ENCODE data around the gene TIMMDC1.

DNA sequence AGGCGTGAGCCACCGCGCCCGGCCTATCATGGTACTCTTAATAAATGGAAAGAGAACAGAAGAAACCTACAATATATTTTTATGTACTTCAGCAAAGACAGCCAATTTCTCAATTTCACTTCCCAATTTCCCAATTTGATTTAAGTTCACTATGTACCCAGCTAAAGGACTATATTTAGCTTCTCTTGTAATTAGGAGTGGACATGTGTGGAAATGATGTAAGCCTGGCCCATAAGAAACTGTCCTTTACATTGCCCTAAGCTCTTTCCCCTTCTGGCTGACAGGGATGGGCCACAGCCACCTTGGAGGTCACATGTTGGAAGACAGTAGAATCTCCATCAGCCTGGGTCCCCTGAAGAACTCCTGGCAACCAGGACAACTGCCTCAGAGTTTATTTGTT lies 41.1 kb upstream of the TIMMDC1 start:
- no peak for TF ChIP-seq POLR2A (IDR thresholded peaks at IDR 0.05)
- TF ChIP-seq, protein P1, sequence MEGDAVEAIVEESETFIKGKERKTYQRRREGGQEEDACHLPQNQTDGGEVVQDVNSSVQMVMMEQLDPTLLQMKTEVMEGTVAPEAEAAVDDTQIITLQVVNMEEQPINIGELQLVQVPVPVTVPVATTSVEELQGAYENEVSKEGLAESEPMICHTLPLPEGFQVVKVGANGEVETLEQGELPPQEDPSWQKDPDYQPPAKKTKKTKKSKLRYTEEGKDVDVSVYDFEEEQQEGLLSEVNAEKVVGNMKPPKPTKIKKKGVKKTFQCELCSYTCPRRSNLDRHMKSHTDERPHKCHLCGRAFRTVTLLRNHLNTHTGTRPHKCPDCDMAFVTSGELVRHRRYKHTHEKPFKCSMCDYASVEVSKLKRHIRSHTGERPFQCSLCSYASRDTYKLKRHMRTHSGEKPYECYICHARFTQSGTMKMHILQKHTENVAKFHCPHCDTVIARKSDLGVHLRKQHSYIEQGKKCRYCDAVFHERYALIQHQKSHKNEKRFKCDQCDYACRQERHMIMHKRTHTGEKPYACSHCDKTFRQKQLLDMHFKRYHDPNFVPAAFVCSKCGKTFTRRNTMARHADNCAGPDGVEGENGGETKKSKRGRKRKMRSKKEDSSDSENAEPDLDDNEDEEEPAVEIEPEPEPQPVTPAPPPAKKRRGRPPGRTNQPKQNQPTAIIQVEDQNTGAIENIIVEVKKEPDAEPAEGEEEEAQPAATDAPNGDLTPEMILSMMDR (IDR thresholded peaks at IDR 0.05) = no peak
